ENCODE measurements around the gene SNCB. TPM values are rescaled to one million over a fixed set of nuclear protein-coding genes. Genes with fewer than 3 reads are reported as not detected.
A peak's percentile ranks its signal among the peaks of the same experiment; 100 is the strongest.

Gene SNCB
- total RNA-seq, 1 experiment from 2014 or later, result not detected

GRCh38 chr5:176578391-176578808 is 51.9 kb downstream of the SNCB start:
- peak overlapping the region; percentile 59 for H3K4me2 ChIP-seq (ENCODE audit: low read length)
- ChIA-PET POLR2A (no interaction called here), CTCF (interaction anchor here (1.0 to 1.4 kb wide), 4 partner anchors 9 to 849 kb away, joined by 3 to 4 read pairs (median 4); no protein-coding TSS in a partner anchor), RAD21 (ENCODE audit: low non-redundant PET in 1 of 2, low total read pairs in 2 of 2, uncharacterized antibody in 2 of 2, unreplicated experiment in 2 of 2) (interaction anchor here (0.6 to 1.8 kb wide), 2 partner anchors 119 to 162 kb away, joined by 3 to 5 read pairs; partner anchors contain the start of gene CLTB (in 1 of the 2))
- DNase-seq (ENCODE audit: low read depth, low spot score), result peak; percentile 83
- peak overlapping the region; percentile 79 for H2AFZ ChIP-seq (ENCODE audit: low read depth, low read length, poor library complexity, severe bottlenecking)
- peaks cover 0 to 18% of the 10 kb centered on the region in 2 experiments; a peak in 2 of 4 replicates for H3K4me1 ChIP-seq (ENCODE audit: control insufficient read depth in 1 of 2, insufficient read depth in 2 of 2, low read length in 2 of 2)
- H3K36me3 ChIP-seq (ENCODE audit: control insufficient read depth in 1 of 2, insufficient read depth in 2 of 2, low read length in 2 of 2), result no peaks in the 10 kb centered on the region
- no peaks in the 10 kb centered on the region for H3K79me2 ChIP-seq (ENCODE audit: insufficient read depth, low read length)
- peak; percentile 89 for ATAC-seq
- H3K9ac ChIP-seq (ENCODE audit: low read length), result no peak overlapping the region; the same call in 1 of the 2 replicates
- no peaks in the 10 kb centered on the region for H3K9me2 ChIP-seq (ENCODE audit: insufficient read depth)
- intact Hi-C loops (cut with micrococcal nuclease), result no loop called here
- no TSS peak for BruUV-seq (replicated peaks)
- H3K27me3 ChIP-seq (ENCODE audit: insufficient read depth, low read length), result no peaks in the 10 kb centered on the region
- H3K27ac ChIP-seq (ENCODE audit: low read depth, low read length), result no peak overlapping the region
- no peak overlapping the region for H3K4me3 ChIP-seq (replicated peaks in 1 of 2; ENCODE audit: low read depth in 1 of 2, low read length in 2 of 2)
- H3K9me3 ChIP-seq (ENCODE audit: control insufficient read depth in 1 of 2, insufficient read depth in 1 of 2, low read depth in 1 of 2, low read length in 2 of 2), result no peaks in the 10 kb centered on the region
- no peaks in the 10 kb centered on the region for H4K20me1 ChIP-seq (ENCODE audit: insufficient read depth)
- TF ChIP-seq EZH2 (IDR thresholded peaks at IDR 0.05) (no peak), CTCF (IDR thresholded peaks at IDR 0.05 in 2 of 3, conservative IDR thresholded peaks at IDR 0.05 in 1 of 3; ENCODE audit: borderline replicate concordance in 1 of 3, insufficient read depth in 1 of 3, low read depth in 2 of 3, low read length in 2 of 3) (peak; percentile 72 to 85 (median 83)), ELF1 (IDR thresholded peaks at IDR 0.05; ENCODE audit: borderline replicate concordance, low read depth) (no peak), SP1 (IDR thresholded peaks at IDR 0.05; ENCODE audit: low read depth) (no peak), MAX (IDR thresholded peaks at IDR 0.05) (peak; percentile 91), RAD21 (IDR thresholded peaks at IDR 0.05; ENCODE audit: low read depth) (peak; percentile 80), FOSL1 (IDR thresholded peaks at IDR 0.05; ENCODE audit: low read depth) (no peak), EZH2phosphoT487 (IDR thresholded peaks at IDR 0.05; ENCODE audit: borderline replicate concordance) (no peak), SIN3A (IDR thresholded peaks at IDR 0.05; ENCODE audit: low read depth) (no peak), TCF7L2 (IDR thresholded peaks at IDR 0.05; ENCODE audit: borderline replicate concordance, extremely low read depth, insufficient read depth, insufficient read length) (peak; percentile 10), ZFX (IDR thresholded peaks at IDR 0.05) (no peak), POLR2AphosphoS5 (IDR thresholded peaks at IDR 0.05; ENCODE audit: low read depth, low read length) (no peak; the same call in 1 of the 2 replicates), JUND (IDR thresholded peaks at IDR 0.05) (no peak), EGR1 (IDR thresholded peaks at IDR 0.05; ENCODE audit: low read depth) (no peak), CBX3 (IDR thresholded peaks at IDR 0.05; ENCODE audit: low read depth) (no peak; the same call in 1 of the 2 replicates), CEBPB (IDR thresholded peaks at IDR 0.05; ENCODE audit: low read depth) (no peak), POLR2A (IDR thresholded peaks at IDR 0.05; ENCODE audit: borderline replicate concordance, extremely low read depth, insufficient read depth, insufficient read length) (no peak), YY1 (IDR thresholded peaks at IDR 0.05; ENCODE audit: extremely low read depth, insufficient replicate concordance, low read depth, low read length) (peak; percentile 36), ZNF274 (IDR thresholded peaks at IDR 0.05; ENCODE audit: low read depth, low read length) (no peak)
- TF ChIP-seq, protein P1, sequence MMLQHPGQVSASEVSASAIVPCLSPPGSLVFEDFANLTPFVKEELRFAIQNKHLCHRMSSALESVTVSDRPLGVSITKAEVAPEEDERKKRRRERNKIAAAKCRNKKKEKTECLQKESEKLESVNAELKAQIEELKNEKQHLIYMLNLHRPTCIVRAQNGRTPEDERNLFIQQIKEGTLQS (IDR thresholded peaks at IDR 0.05), result no peak
- TF ChIP-seq, protein P2, sequence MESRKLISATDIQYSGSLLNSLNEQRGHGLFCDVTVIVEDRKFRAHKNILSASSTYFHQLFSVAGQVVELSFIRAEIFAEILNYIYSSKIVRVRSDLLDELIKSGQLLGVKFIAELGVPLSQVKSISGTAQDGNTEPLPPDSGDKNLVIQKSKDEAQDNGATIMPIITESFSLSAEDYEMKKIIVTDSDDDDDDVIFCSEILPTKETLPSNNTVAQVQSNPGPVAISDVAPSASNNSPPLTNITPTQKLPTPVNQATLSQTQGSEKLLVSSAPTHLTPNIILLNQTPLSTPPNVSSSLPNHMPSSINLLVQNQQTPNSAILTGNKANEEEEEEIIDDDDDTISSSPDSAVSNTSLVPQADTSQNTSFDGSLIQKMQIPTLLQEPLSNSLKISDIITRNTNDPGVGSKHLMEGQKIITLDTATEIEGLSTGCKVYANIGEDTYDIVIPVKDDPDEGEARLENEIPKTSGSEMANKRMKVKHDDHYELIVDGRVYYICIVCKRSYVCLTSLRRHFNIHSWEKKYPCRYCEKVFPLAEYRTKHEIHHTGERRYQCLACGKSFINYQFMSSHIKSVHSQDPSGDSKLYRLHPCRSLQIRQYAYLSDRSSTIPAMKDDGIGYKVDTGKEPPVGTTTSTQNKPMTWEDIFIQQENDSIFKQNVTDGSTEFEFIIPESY (IDR thresholded peaks at IDR 0.05; ENCODE audit: extremely low read depth, insufficient replicate concordance, low read length), result no peak

Measured in HCT116 (cell line).